IMR-90 (cell line): ENCODE measurements around the gene PDCD1.

Experiments used
- FOS ChIP-seq: fragments of 150-350 bp; IDR thresholded peaks from 2 replicates; pipeline ENCODE4 v1.6.1; 2016; ENCODE audit warnings: low read depth, low read length
- POLR2A ChIP-seq: IDR thresholded peaks from 2 replicates; pipeline ENCODE4 v1.6.1; 2012; ENCODE audit warnings: mild to moderate bottlenecking, low read depth, low read length

DNA sequence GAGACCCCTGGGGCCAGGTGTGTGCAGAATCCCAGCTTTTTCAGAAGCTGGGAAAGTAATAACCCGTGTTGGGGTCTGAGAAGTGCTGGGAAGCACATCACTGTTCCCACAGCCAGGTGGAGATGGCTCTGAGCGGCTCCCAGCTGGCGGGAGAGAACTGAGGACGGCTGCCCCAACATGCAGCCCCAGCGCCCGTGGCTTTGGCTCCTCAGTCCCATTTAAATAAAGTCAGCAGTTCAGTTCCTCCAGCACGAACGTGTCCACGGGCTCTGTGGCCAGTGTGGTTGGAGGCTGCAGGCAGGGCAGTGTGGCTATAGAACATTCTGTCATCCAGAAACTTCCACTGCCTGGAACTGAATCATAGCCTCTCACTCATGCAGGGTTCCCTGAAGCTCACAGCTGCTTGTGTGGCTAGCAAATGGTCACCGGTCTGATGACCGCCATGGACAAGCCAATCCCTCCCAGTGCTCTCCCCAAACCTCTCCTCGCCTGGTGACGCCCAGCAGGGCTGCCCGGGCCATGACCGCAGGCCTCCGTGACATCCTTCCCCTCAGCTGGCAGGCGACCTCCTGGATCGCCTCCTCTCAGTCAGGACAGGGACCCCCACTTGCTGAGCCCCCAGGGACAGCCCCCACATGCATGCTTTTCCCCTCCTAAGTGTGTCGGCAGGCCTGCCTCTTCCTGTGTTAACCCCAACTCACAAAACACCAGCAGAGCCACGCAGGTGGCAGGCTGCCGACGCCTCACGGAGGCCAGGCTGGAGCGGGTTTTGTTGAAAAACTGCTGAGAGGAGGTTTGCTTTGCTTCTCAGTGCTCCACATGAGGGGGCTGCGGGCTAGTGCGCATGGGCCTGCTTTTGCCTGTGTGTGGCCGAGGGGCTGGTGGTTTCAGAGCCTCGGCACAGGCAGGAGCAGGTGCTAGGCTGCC is 12.2 kb upstream of the PDCD1 start:
- TF ChIP-seq FOS (no peak), POLR2A (no peak)
